ENCODE measurements around the gene RTP5.
"Not testable (repeated sequence)": the region's sequence is repeated elsewhere in the genome, so short reads cannot be mapped to it uniquely, and the experiment has no call there.

Gene RTP5

DNA sequence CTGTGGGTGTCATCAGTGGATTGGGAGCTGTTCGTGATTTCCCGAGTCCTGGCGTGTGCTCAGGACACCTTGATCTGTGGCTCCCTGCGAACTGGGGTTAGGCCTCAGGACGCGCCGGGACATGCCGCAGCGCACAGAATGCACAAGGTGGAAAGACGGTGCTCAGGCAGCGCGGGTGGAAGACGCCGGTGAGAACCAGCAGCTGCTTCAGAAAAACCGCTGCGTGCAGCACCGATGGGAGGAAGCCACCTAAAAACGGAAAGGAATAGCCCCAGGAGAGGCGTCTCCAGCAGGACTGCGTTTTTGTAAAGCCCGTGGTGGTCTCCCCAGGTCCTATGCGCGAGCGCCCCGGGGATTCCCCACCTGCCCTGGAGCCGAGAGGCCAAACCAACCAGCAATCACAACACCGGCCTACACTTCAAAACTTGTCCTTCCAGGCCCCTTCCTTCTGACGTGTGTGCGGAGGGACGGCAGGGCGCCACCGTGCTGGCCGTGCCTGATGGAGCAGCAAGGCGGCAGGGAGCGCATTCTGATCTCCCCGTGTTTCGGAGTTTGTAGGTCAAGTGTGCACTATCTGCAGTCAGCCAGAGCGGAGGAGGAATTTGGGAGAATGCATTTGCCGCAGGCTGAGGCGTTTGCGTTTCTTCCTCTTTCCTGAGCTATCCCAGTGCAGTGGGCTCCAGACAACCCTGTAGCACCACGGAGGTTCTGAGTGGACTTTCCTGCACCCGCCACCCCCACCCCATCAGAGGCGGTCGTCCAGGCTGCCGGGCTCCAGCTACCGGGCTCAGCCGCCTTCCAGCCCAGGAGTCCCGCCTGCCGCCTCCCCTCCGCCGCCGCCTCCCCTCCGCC, 32.2 kb downstream of the RTP5 start:
- in situ Hi-C loops (cut with MboI; ENCODE audit: low sequenced_read_pairs), result no loop called here

DNA sequence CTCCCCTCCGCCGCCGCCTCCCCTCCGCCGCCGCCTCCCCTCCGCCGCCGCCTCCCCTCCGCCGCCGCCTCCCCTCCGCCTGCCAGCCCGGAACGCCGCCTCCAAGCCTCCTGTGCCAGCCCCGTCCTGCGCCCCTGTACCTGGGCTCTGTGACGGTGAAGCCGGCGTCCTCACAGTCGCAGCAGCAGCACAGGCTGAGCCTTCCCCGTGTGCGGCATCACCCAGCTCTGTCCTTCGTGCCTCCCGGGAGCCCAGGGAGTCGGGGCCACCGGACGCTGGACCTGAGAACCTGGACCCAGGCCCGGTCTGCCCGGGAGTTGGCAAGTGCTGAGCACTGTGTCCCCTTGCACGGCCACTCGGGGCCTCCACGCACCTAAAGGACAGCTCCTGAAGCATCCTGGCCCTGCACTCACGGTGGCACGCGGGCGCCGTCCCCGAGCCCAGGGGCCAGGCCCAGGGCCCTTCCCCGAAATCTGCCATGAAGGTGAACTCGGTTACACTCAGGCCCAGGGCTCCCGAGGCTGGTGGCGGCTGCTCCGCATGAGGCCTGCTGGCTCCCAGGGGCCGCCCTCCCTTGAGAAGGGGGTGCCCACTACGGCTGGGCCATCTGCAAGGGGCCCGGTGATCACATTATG, 32.9 kb downstream of the RTP5 start:
- in situ Hi-C loops (cut with MboI; ENCODE audit: low sequenced_read_pairs), result no loop called here

- in situ Hi-C loops (cut with MboI; ENCODE audit: low sequenced_read_pairs), result no loop called here
Observed at GRCh38 chr2:241903121-241904010, 33.8 kb downstream of the RTP5 start.

GRCh38 chr2:241904011-241904718, 34.6 kb downstream of the RTP5 start:
- in situ Hi-C loops (cut with MboI; ENCODE audit: low sequenced_read_pairs), result no loop called here

DNA sequence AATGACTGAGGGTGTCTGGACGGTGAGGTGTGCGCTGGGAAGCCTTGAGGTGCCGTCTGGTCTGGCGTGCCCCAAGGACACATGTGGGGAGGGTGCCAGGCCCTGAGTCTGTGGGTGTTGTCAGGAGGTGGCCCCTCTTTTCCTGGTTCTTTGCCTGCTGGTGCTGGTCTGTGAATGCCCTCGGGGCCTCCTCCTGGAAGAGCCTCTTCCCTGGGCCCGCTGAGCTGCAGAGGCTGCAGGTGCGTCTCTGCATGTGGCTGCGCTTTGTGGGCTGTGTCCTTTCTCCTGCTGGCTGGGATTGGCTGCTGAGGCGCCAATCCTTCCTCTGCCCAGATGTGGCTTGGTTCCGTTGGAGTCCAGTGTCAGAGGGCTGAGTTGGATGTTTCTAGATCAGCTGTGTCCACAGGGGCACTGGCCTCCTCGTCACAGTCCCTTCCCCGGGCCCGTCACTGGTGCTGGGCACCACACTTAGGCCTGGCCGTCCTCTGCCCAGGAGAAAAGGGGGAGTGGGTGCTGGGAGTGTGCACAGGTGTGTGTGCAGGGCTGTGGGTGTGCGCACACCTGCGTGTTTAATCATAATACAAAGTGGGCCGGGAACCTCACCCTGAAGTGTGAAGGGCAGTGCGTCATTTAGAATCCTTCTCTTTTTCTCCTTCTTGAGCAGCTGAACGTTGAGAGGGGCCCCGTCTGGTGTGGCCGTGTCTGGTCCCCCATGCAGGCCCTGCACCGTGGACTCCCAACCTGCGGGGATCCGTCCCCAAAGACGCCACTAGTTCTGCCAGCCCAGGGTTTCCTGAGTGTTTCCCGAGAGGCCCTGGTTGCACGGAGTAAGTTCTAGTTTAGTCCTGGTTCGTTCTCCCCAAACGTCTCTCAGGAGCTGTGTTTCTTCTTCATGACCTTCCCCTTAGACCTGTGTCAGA, 35.5 kb downstream of the RTP5 start:
- in situ Hi-C loops (cut with MboI; ENCODE audit: low sequenced_read_pairs), result no loop called here

DNA sequence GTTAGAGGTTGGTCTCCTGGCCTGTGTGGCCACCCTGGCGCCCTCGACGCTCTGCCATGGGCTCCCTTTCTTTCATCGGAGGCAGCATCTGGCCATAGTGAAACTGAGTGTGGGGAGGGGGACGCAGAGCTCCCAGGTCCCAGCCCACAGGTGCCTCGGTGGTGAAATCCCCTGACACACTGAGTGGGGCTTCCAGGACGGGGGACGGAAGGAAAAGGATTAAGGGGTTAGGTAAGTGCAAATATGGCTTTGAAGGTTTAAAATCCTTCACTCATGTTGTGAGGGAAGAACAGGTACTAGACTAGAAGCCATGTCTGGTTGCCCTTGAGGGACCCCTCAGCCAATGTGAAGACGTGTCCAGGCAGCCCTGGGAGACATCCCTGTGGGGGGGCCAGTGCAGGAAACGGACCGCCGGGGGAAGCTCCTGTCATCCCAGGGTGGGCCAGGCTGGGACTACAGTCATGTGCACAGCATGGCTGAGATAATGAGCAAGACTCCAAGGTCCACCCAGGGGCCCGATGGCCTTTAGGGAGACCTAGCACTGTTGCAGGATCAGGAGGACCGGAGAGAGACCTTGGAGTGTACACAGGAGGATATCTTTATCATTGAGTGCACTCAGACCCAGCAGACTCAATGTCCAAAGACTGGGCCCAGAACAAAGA, 36.3 kb downstream of the RTP5 start:
- in situ Hi-C loops (cut with MboI; ENCODE audit: low sequenced_read_pairs), result no loop called here

DNA sequence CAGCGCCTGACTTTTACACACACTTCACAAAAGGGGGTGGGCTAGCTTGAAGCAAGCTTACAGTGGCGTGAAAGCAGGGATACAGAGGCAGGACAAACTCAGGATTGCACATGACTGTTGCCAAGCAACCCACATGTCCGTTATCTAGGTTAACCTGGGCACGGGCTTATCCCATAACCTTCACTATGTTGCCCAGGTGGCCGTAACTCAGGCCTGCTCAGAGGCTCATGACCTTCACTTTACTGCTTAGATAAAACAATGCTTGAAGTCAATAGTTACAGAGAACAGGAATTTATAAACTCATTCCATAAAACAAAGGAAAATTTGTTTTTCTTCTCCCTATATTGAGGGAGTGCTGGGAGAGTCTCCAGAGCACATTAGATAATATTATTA, 36.8 kb downstream of the RTP5 start:
- in situ Hi-C loops (cut with MboI; ENCODE audit: low sequenced_read_pairs), result not testable (repeated sequence)

- in situ Hi-C loops (cut with MboI; ENCODE audit: low sequenced_read_pairs), result no loop called here
Observed at GRCh38 chr2:241906826-241907570, 37.5 kb downstream of the RTP5 start.

- in situ Hi-C loops (cut with MboI; ENCODE audit: low sequenced_read_pairs), result not testable (repeated sequence)
Observed at GRCh38 chr2:241907831-241908230, 38.3 kb downstream of the RTP5 start.

GRCh38 chr2:241908686-241909420, 39.3 kb downstream of the RTP5 start:
- in situ Hi-C loops (cut with MboI; ENCODE audit: low sequenced_read_pairs), result no loop called here

GRCh38 chr2:241909769-241910168, 40.2 kb downstream of the RTP5 start:
- in situ Hi-C loops (cut with MboI; ENCODE audit: low sequenced_read_pairs), result no loop called here

- in situ Hi-C loops (cut with MboI; ENCODE audit: low sequenced_read_pairs), result no loop called here
Observed at GRCh38 chr2:241910604-241911520, 41.3 kb downstream of the RTP5 start.

- in situ Hi-C loops (cut with MboI; ENCODE audit: low sequenced_read_pairs), result no loop called here
Observed at GRCh38 chr2:241911551-241911950, 42.0 kb downstream of the RTP5 start.

- in situ Hi-C loops (cut with MboI; ENCODE audit: low sequenced_read_pairs), result no loop called here
Observed at GRCh38 chr2:241912021-241912555, 42.6 kb downstream of the RTP5 start.

DNA sequence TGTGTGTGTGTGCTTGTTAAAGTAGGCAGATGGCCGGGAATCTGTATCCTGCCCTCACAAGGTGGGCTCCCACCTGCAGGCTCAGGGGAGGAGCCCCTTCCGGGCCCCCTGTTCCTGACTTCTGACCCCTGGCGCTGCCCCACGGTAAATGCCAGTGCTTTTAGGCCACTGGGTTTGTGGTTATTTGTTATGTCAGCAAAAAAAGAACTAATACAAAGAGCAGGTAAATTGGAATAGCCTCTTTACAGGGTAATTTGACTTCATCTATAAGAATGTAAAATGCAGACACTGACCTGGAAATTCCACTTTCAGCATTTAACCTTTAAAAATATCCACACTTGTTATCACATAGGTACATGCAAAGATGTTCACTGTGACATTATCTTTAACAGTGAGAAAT, 44.2 kb downstream of the RTP5 start:
- in situ Hi-C loops (cut with MboI; ENCODE audit: low sequenced_read_pairs), result no loop called here

- in situ Hi-C loops (cut with MboI; ENCODE audit: low sequenced_read_pairs), result no loop called here
Observed at GRCh38 chr2:241914542-241914941, 45.0 kb downstream of the RTP5 start.

DNA sequence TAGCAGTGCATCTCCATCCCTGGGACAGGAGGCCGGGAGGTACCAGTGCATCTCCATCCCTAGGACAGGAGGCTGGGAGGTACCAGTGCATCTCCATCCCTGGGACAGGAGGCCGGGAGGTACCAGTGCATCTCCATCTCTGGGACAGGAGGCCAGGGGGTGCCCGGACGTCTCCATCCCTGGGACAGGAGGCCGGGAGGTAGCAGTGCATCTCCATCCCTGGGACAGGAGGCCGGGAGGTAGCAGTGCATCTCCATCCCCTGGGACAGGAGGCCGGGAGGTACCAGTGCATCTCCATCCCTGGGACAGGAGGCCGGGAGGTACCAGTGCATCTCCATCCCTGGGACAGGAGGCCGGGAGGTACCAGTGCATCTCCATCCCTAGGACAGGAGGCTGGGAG, 52.1 kb downstream of the RTP5 start:
- in situ Hi-C loops (cut with MboI; ENCODE audit: low sequenced_read_pairs), result not testable (repeated sequence)

Measured in hTERT RPE-1 (cell line).